Measurements from ENCODE around the gene TSPAN17.

TSPAN17 gene

GRCh38 chr5:176639981-176640380 is 7.3 kb upstream of the TSPAN17 start:
- no peaks in the 10 kb centered on the region for H3K27me3 ChIP-seq (ENCODE audit: insufficient read depth, low read length, poor library complexity)

GRCh38 chr5:176640616-176641015 is 6.7 kb upstream of the TSPAN17 start:
- H3K27ac ChIP-seq (ENCODE audit: low read depth, low read length), result no peak overlapping the region

More at GRCh38 chr5:176639981-176640380, 7.3 kb upstream of the TSPAN17 start:
- Histone ChIP-seq H2BK5ac (ENCODE audit: low read length) (no peak overlapping the region), H3K56ac (ENCODE audit: low read length) (no peak overlapping the region), H3K9ac (ENCODE audit: low read length) (no peak overlapping the region), H3K79me2 (ENCODE audit: control insufficient read depth, insufficient read depth, low read length) (no peaks in the 10 kb centered on the region), H3K4me1 (ENCODE audit: control insufficient read depth, low read depth, low read length) (peaks cover 2% of the 10 kb centered on the region), H3K36me3 (ENCODE audit: control insufficient read depth, insufficient read depth, low read length) (no peaks in the 10 kb centered on the region), H2AK5ac (ENCODE audit: low read length) (no peak overlapping the region), H3K4me2 (ENCODE audit: low read length) (no peak overlapping the region), H3K18ac (ENCODE audit: low read length) (no peak overlapping the region), H3K4me3 (ENCODE audit: low read length) (no peak overlapping the region), H3K79me1 (ENCODE audit: low read length) (no peaks in the 10 kb centered on the region), H2BK120ac (ENCODE audit: low read depth, low read length) (no peak overlapping the region), H3K23ac (ENCODE audit: low read length) (no peak overlapping the region), H4K5ac (ENCODE audit: low read length) (no peak overlapping the region), H3K4ac (ENCODE audit: low read depth, low read length) (no peak overlapping the region), H2BK15ac (replicated peaks; ENCODE audit: low read depth) (no peak overlapping the region), H4K8ac (ENCODE audit: low read depth, low read length) (no peak overlapping the region), H3K27ac (ENCODE audit: low read depth, low read length) (no peak overlapping the region)
- no peak for DNase-seq
- no CpG with 5 or more reads among the region's 4 CpGs for WGBS (ENCODE audit: extremely low coverage, insufficient coverage, low lambda C conversion rate)

GRCh38 chr5:176642675-176643490 is 4.4 kb upstream of the TSPAN17 start:
- Histone ChIP-seq H3K27me3 (ENCODE audit: insufficient read depth, low read length, poor library complexity) (no peaks in the 10 kb centered on the region), H2AK5ac (ENCODE audit: low read length) (no peak overlapping the region), H4K8ac (ENCODE audit: low read depth, low read length) (no peak overlapping the region), H3K4me1 (ENCODE audit: control insufficient read depth, low read depth, low read length) (peaks cover 4% of the 10 kb centered on the region), H3K79me2 (ENCODE audit: control insufficient read depth, insufficient read depth, low read length) (no peaks in the 10 kb centered on the region), H3K23ac (ENCODE audit: low read length) (no peak overlapping the region), H3K56ac (ENCODE audit: low read length) (peak overlapping the region; percentile 49), H3K4ac (ENCODE audit: low read depth, low read length) (no peak overlapping the region), H3K9ac (ENCODE audit: low read length) (no peak overlapping the region), H3K36me3 (ENCODE audit: control insufficient read depth, insufficient read depth, low read length) (no peaks in the 10 kb centered on the region), H4K5ac (ENCODE audit: low read length) (no peak overlapping the region), H2BK120ac (ENCODE audit: low read depth, low read length) (no peak overlapping the region), H2BK5ac (ENCODE audit: low read length) (no peak overlapping the region), H3K18ac (ENCODE audit: low read length) (no peak overlapping the region), H3K27ac (ENCODE audit: low read depth, low read length) (no peak overlapping the region), H3K4me2 (ENCODE audit: low read length) (no peak overlapping the region), H3K4me3 (ENCODE audit: low read length) (no peak overlapping the region), H2BK15ac (replicated peaks; ENCODE audit: low read depth) (no peak overlapping the region), H3K79me1 (ENCODE audit: low read length) (no peaks in the 10 kb centered on the region)
- no peak for DNase-seq
- WGBS (ENCODE audit: extremely low coverage, insufficient coverage, low lambda C conversion rate), result no CpG with 5 or more reads among the region's 15 CpGs

More at GRCh38 chr5:176640616-176641015, 6.7 kb upstream of the TSPAN17 start:
- Histone ChIP-seq H3K79me2 (ENCODE audit: control insufficient read depth, insufficient read depth, low read length) (no peaks in the 10 kb centered on the region), H3K4me3 (ENCODE audit: low read length) (no peak overlapping the region), H2BK15ac (replicated peaks; ENCODE audit: low read depth) (no peak overlapping the region), H2BK5ac (ENCODE audit: low read length) (no peak overlapping the region), H3K18ac (ENCODE audit: low read length) (no peak overlapping the region), H3K56ac (ENCODE audit: low read length) (no peak overlapping the region), H4K5ac (ENCODE audit: low read length) (no peak overlapping the region), H3K9ac (ENCODE audit: low read length) (no peak overlapping the region), H3K4me2 (ENCODE audit: low read length) (no peak overlapping the region), H3K4me1 (ENCODE audit: control insufficient read depth, low read depth, low read length) (peaks cover 2% of the 10 kb centered on the region), H3K4ac (ENCODE audit: low read depth, low read length) (no peak overlapping the region), H3K27me3 (ENCODE audit: insufficient read depth, low read length, poor library complexity) (no peaks in the 10 kb centered on the region), H4K8ac (ENCODE audit: low read depth, low read length) (no peak overlapping the region), H3K79me1 (ENCODE audit: low read length) (no peaks in the 10 kb centered on the region), H2BK120ac (ENCODE audit: low read depth, low read length) (no peak overlapping the region), H3K23ac (ENCODE audit: low read length) (no peak overlapping the region), H3K36me3 (ENCODE audit: control insufficient read depth, insufficient read depth, low read length) (no peaks in the 10 kb centered on the region), H2AK5ac (ENCODE audit: low read length) (no peak overlapping the region)
- WGBS (ENCODE audit: extremely low coverage, insufficient coverage, low lambda C conversion rate), result no CpG with 5 or more reads among the region's 4 CpGs
- DNase-seq, result no peak

GRCh38 chr5:176643491-176644219 is 3.6 kb upstream of the TSPAN17 start:
- Histone ChIP-seq H4K8ac (ENCODE audit: low read depth, low read length) (no peak overlapping the region), H3K4me3 (ENCODE audit: low read length) (no peak overlapping the region), H3K79me1 (ENCODE audit: low read length) (peaks cover 5% of the 10 kb centered on the region), H3K79me2 (ENCODE audit: control insufficient read depth, insufficient read depth, low read length) (no peaks in the 10 kb centered on the region), H4K5ac (ENCODE audit: low read length) (no peak overlapping the region), H3K56ac (ENCODE audit: low read length) (peak overlapping the region; percentile 7), H2AK5ac (ENCODE audit: low read length) (no peak overlapping the region), H3K23ac (ENCODE audit: low read length) (no peak overlapping the region), H2BK120ac (ENCODE audit: low read depth, low read length) (no peak overlapping the region), H3K9ac (ENCODE audit: low read length) (no peak overlapping the region), H3K36me3 (ENCODE audit: control insufficient read depth, insufficient read depth, low read length) (no peaks in the 10 kb centered on the region), H3K4ac (ENCODE audit: low read depth, low read length) (no peak overlapping the region), H2BK5ac (ENCODE audit: low read length) (no peak overlapping the region), H3K4me1 (ENCODE audit: control insufficient read depth, low read depth, low read length) (peaks cover 4% of the 10 kb centered on the region), H2BK15ac (replicated peaks; ENCODE audit: low read depth) (no peak overlapping the region), H3K18ac (ENCODE audit: low read length) (no peak overlapping the region), H3K27ac (ENCODE audit: low read depth, low read length) (no peak overlapping the region), H3K27me3 (ENCODE audit: insufficient read depth, low read length, poor library complexity) (no peaks in the 10 kb centered on the region), H3K4me2 (ENCODE audit: low read length) (no peak overlapping the region)
- DNase-seq, result no peak
- WGBS (ENCODE audit: extremely low coverage, insufficient coverage, low lambda C conversion rate), result no CpG with 5 or more reads among the region's 11 CpGs

- H2BK5ac ChIP-seq (ENCODE audit: low read length), result no peak overlapping the region
- H2BK120ac ChIP-seq (ENCODE audit: low read depth, low read length), result no peak overlapping the region
- H3K4me2 ChIP-seq (ENCODE audit: low read length), result no peak overlapping the region
- no peaks in the 10 kb centered on the region for H3K36me3 ChIP-seq (ENCODE audit: control insufficient read depth, insufficient read depth, low read length)
- WGBS (ENCODE audit: extremely low coverage, insufficient coverage, low lambda C conversion rate), result no CpG with 5 or more reads among the region's 9 CpGs
- H4K8ac ChIP-seq (ENCODE audit: low read depth, low read length), result no peak overlapping the region
- H3K4ac ChIP-seq (ENCODE audit: low read depth, low read length), result no peak overlapping the region
- H2AK5ac ChIP-seq (ENCODE audit: low read length), result no peak overlapping the region
- H2BK15ac ChIP-seq (replicated peaks; ENCODE audit: low read depth), result no peak overlapping the region
- no peak overlapping the region for H4K5ac ChIP-seq (ENCODE audit: low read length)
- no peak for DNase-seq
- H3K27me3 ChIP-seq (ENCODE audit: insufficient read depth, low read length, poor library complexity), result no peaks in the 10 kb centered on the region
- no peak overlapping the region for H3K27ac ChIP-seq (ENCODE audit: low read depth, low read length)
- no peak overlapping the region for H3K4me3 ChIP-seq (ENCODE audit: low read length)
- H3K18ac ChIP-seq (ENCODE audit: low read length), result no peak overlapping the region
- H3K56ac ChIP-seq (ENCODE audit: low read length), result peak overlapping the region; percentile 25
- H3K79me2 ChIP-seq (ENCODE audit: control insufficient read depth, insufficient read depth, low read length), result no peaks in the 10 kb centered on the region
- H3K23ac ChIP-seq (ENCODE audit: low read length), result no peak overlapping the region
- H3K4me1 ChIP-seq (ENCODE audit: control insufficient read depth, low read depth, low read length), result peaks cover 4% of the 10 kb centered on the region
- no peak overlapping the region for H3K9ac ChIP-seq (ENCODE audit: low read length)
- H3K79me1 ChIP-seq (ENCODE audit: low read length), result peaks cover 6% of the 10 kb centered on the region
Observed at GRCh38 chr5:176644294-176644693, 3.0 kb upstream of the TSPAN17 start.

All from mesendoderm (in vitro differentiated cells).